Measurements from ENCODE around the gene PTPRA.

DNA sequence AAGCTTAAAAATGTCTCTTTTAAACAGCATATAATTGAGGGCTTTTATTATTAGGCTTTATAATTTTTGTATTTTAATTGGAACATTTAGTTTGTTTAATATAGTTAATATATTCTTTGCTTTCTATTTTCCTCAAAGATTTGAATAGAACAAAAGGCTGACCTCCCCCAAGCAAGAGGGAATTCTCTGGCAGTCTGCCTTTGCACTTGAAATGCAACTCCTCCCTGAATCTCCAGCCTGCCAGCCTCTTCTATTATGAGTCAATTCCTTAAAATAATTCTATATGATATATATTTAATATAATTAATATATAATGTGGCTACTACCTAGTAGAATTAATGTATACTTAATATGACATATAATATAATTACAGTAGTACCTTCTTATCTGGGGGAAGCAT, 69.2 kb downstream of the PTPRA start:
- TF ChIP-seq, protein P1, sequence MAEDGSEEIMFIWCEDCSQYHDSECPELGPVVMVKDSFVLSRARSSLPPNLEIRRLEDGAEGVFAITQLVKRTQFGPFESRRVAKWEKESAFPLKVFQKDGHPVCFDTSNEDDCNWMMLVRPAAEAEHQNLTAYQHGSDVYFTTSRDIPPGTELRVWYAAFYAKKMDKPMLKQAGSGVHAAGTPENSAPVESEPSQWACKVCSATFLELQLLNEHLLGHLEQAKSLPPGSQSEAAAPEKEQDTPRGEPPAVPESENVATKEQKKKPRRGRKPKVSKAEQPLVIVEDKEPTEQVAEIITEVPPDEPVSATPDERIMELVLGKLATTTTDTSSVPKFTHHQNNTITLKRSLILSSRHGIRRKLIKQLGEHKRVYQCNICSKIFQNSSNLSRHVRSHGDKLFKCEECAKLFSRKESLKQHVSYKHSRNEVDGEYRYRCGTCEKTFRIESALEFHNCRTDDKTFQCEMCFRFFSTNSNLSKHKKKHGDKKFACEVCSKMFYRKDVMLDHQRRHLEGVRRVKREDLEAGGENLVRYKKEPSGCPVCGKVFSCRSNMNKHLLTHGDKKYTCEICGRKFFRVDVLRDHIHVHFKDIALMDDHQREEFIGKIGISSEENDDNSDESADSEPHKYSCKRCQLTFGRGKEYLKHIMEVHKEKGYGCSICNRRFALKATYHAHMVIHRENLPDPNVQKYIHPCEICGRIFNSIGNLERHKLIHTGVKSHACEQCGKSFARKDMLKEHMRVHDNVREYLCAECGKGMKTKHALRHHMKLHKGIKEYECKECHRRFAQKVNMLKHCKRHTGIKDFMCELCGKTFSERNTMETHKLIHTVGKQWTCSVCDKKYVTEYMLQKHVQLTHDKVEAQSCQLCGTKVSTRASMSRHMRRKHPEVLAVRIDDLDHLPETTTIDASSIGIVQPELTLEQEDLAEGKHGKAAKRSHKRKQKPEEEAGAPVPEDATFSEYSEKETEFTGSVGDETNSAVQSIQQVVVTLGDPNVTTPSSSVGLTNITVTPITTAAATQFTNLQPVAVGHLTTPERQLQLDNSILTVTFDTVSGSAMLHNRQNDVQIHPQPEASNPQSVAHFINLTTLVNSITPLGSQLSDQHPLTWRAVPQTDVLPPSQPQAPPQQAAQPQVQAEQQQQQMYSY (CRISPR knock-in tag; IDR thresholded peaks at IDR 0.05): no peak
- TF ChIP-seq, protein P2, sequence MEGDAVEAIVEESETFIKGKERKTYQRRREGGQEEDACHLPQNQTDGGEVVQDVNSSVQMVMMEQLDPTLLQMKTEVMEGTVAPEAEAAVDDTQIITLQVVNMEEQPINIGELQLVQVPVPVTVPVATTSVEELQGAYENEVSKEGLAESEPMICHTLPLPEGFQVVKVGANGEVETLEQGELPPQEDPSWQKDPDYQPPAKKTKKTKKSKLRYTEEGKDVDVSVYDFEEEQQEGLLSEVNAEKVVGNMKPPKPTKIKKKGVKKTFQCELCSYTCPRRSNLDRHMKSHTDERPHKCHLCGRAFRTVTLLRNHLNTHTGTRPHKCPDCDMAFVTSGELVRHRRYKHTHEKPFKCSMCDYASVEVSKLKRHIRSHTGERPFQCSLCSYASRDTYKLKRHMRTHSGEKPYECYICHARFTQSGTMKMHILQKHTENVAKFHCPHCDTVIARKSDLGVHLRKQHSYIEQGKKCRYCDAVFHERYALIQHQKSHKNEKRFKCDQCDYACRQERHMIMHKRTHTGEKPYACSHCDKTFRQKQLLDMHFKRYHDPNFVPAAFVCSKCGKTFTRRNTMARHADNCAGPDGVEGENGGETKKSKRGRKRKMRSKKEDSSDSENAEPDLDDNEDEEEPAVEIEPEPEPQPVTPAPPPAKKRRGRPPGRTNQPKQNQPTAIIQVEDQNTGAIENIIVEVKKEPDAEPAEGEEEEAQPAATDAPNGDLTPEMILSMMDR (IDR thresholded peaks at IDR 0.05): no peak

Measured in WTC11 (cell line).